Pancreas (tissue), 10 donors: Measurements from ENCODE around the gene ANKS1B. TPM values are rescaled to one million over a fixed set of nuclear protein-coding genes. Genes with fewer than 3 reads are reported as not detected.

Experiments
- ATAC-seq, 4 donors: fragments of 200-7000 bp; cut with Tn5 transposase; one replicate each; pipeline versions ENCODE4 v1.8.0 to v1.9.1; 2020; ENCODE audit warnings: mild to moderate bottlenecking in 4 of 4, moderate library complexity in 4 of 4
- DNase-seq, 6 donors: peaks; one replicate each; pipeline ENCODE4 v3.0.0-alpha.2; 2020
- FAIRE-seq: peaks from 2 replicates; lab custom pipeline; 2012; peaks lifted over from hg19 to GRCh38; lab: Jason Lieb, UNC
- H3K27ac ChIP-seq, 4 donors: fragments of 200-600 bp; sonication (generic); 1 replicate in 3 of 4; 2 replicates in 1 of 4; pipeline versions ENCODE4 v1.5.0 to v1.8.0; 2020
- H3K27me3 ChIP-seq, 4 donors: fragments of 200-600 bp; one replicate each; pipeline ENCODE4 v1.8.0; 2021
- H3K36me3 ChIP-seq, 3 donors: fragments of 200-600 bp; sonication (generic) in 1 of 3; one replicate each; pipeline versions ENCODE4 v1.5.0 to v1.8.0; 2020 to 2021
- H3K4me1 ChIP-seq, 3 donors: fragments of 200-600 bp; one replicate each; pipeline ENCODE4 v1.8.0; 2021
- H3K4me3 ChIP-seq, 4 donors: fragments of 200-600 bp; sonication (generic) in 2 of 4; one replicate each; pipeline versions ENCODE4 v1.5.0 to v1.8.0; 2020 to 2021
- H3K9me3 ChIP-seq, 4 donors: fragments of 200-600 bp; one replicate each; pipeline ENCODE4 v1.8.0; 2021
- whole genome bisulfite sequencing, 2 donors: extraction: QIAGEN DNeasy Blood & Tissue Kit; methylation state at CpG; one replicate each; pipeline ENCODE4 v1.1.7; 2013; 5-methylcytosine and 5-hydroxymethylcytosine counted together
- intact Hi-C, 3 donors: fragments of 100-400 bp; cut with DNase I; formaldehyde crosslinking; loops; one replicate each; pipeline versions ENCODE4 v1.11.1 to v1.14.2; 2022
- polyA plus RNA-seq, 2 donors: library from polyadenylated mRNA; stranded (reverse); fragments of 200-250 nt; gene quantifications; one replicate each; pipeline ENCODE4 v1.2.3, GENCODE V29; 2013
- total RNA-seq, 6 donors: library from RNA; stranded (reverse); fragmentation: NEBNext Ultra II Directional in 4 of 6; extraction: Animal tissue kit (Norgen Biotek cat#: 25700) in 4 of 6; gene quantifications; one replicate each; pipeline versions ENCODE4 v1.2.1 to v1.2.4, GENCODE V29; 2021 to 2023
- TF ChIP-seq, protein P1 (sequence below), 4 donors: fragments of 200-600 bp; sonication (generic) in 3 of 4; IDR thresholded peaks; one replicate each; pipeline versions ENCODE4 v1.5.0 to v1.8.0; 2021; ENCODE audit warnings: antibody characterized with exemption in 4 of 4
- donor health status: healthy with polysubstance abuse.
- donor health status: DM: no; HTN: no; CAD: no; lungs with moderate emphysema.
- donor health status: DM: no; HTN: no; CAD: no.
- donor health status: control.
- donor health status: control.
- donor health status: Bipolar disorder and iron deficiency.
- donor health status: DM: yes; HTN: yes; CAD: no.
- donor health status: DM: no; HTN: no; CAD: no.
- donor health status: DM: no; HTN: no; CAD: no.
- donor health status: DM: yes; HTN: yes; CAD: no.

The ANKS1B gene
- total and polyA plus RNA-seq, 8 donors = 0.49 to 3.2 (median 1.9) TPM

DNA sequence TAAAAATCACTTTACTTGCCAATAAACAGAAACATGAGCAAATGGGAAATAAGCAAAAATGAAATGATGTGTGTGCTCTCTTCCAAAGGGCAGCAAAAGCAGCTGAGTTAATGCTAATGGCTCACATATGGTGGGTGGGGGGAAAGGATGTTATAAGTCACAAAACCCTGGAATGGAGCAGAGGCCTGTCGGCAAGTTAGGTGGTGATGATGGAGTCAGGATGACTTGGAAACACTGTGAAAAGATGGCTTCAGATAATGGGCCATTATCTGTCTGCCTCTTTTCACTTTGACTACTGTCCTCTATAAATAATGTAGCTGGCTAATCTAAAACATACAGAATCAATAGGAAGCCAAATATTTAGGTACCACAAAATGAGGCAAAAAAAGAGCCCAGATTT lies 1111.0 kb downstream of the ANKS1B start:
- no peaks in the 10 kb centered on the region for H3K9me3 ChIP-seq
- H3K27ac ChIP-seq = no peak overlapping the region
- no peaks in the 10 kb centered on the region for H3K4me1 ChIP-seq
- H3K36me3 ChIP-seq = no peaks in the 10 kb centered on the region
- no peaks in the 10 kb centered on the region for H3K27me3 ChIP-seq
- ATAC-seq = no peak
- DNase-seq = no peak
- TF ChIP-seq, protein P1, sequence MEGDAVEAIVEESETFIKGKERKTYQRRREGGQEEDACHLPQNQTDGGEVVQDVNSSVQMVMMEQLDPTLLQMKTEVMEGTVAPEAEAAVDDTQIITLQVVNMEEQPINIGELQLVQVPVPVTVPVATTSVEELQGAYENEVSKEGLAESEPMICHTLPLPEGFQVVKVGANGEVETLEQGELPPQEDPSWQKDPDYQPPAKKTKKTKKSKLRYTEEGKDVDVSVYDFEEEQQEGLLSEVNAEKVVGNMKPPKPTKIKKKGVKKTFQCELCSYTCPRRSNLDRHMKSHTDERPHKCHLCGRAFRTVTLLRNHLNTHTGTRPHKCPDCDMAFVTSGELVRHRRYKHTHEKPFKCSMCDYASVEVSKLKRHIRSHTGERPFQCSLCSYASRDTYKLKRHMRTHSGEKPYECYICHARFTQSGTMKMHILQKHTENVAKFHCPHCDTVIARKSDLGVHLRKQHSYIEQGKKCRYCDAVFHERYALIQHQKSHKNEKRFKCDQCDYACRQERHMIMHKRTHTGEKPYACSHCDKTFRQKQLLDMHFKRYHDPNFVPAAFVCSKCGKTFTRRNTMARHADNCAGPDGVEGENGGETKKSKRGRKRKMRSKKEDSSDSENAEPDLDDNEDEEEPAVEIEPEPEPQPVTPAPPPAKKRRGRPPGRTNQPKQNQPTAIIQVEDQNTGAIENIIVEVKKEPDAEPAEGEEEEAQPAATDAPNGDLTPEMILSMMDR (IDR thresholded peaks at IDR 0.05) = no peak
- 69 to 76% methylated on average over 1 of the region's 1 CpG for WGBS, 2 donors
- no peak for FAIRE-seq
- no peak overlapping the region for H3K4me3 ChIP-seq
- intact Hi-C loops = no loop called here

DNA sequence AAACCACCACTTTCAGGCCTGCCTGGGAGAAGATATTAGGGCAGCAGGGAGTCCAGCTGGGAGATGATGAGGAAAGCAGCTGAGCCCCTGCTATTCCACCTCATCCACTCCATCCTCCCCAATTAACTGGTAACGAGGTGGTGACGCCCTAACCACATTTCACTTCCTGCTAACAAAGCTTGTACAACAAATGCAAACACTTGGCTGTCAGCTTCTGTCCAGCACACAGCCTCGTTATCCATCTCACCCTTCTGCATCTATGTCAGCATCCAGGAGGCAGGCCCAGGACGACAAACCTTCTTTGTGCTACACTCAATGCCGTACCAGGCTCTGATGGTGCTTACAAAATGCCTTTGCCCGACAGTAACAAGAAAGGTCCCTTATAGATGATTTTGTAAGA lies 1114.2 kb downstream of the ANKS1B start:
- no peak for DNase-seq
- H3K4me1 ChIP-seq = no peaks in the 10 kb centered on the region
- H3K27me3 ChIP-seq = no peaks in the 10 kb centered on the region
- WGBS, 2 donors = 57% methylated on average over 6 of the region's 6 CpGs
- no peak for FAIRE-seq
- no peak overlapping the region for H3K27ac ChIP-seq
- no peaks in the 10 kb centered on the region for H3K36me3 ChIP-seq
- intact Hi-C loops = no loop called here
- no peak for ATAC-seq
- TF ChIP-seq, protein P1 (IDR thresholded peaks at IDR 0.05) = no peak
- no peak overlapping the region for H3K4me3 ChIP-seq
- no peaks in the 10 kb centered on the region for H3K9me3 ChIP-seq

DNA sequence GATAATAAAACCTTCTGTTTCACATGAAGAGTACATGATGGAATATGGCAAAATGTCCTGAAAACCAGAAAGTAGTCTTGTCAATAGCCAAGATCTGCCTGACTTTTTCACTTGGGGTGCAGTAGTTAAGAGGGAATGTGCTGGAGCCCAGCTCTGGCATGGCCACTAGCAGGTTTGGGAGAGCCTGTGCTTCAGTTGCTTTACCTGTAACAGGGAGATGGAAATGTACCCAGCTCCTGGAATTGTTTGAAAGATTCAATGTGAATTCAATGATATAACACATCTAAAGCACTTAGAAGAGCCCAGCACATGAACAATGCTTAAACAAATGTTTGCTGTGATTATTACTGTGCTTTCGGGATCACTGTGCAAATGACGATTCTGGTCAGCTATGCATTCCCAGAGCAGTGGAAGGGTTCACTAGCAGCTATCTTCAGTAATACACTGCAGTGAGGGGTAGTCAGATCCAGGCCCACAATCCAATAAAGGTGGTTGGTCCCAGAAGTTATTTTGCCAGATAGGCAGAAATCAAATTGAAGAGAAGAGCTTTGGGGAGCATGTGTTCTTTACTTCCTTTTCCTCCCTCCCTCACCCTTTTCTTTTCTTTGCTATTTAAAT lies 1114.7 kb downstream of the ANKS1B start:
- no peaks in the 10 kb centered on the region for H3K9me3 ChIP-seq
- intact Hi-C loops = no loop called here
- TF ChIP-seq, protein P1 (IDR thresholded peaks at IDR 0.05) = no peak
- H3K4me3 ChIP-seq = no peak overlapping the region
- ATAC-seq (no peak), FAIRE-seq (no peak), DNase-seq (no peak)
- H3K36me3 ChIP-seq = no peaks in the 10 kb centered on the region
- H3K4me1 ChIP-seq = no peaks in the 10 kb centered on the region
- H3K27ac ChIP-seq = no peak overlapping the region
- WGBS, 2 donors = 57 to 80% methylated on average over 2 of the region's 2 CpGs
- H3K27me3 ChIP-seq = no peaks in the 10 kb centered on the region

DNA sequence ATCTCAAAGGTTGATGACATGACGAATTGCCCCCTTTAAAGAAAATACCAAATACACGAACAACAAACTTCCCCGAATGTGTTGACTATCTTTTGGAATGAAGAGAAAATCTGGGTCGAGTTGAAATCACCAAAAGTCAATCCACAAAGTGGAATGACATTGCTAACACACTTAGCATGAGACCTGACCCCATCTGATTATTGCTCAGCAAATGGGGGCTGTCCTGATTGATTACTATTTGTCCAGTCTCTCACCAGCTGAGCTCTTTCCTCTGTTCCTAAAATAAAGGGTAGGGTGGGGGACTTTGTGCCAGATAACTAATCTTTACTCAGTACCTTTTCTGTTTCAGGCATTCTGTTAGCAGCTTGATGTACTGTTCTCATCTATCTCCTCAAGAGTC lies 1116.2 kb downstream of the ANKS1B start:
- no peak for DNase-seq
- 15 to 36% methylated on average over 4 of the region's 4 CpGs for WGBS, 2 donors
- Histone ChIP-seq H3K4me3 (no peak overlapping the region), H3K4me1 (no peaks in the 10 kb centered on the region), H3K9me3 (no peaks in the 10 kb centered on the region), H3K36me3 (no peaks in the 10 kb centered on the region), H3K27ac (no peak overlapping the region), H3K27me3 (no peaks in the 10 kb centered on the region)
- TF ChIP-seq, protein P1 (IDR thresholded peaks at IDR 0.05) = no peak
- FAIRE-seq = no peak
- no peak for ATAC-seq
- intact Hi-C loops = no loop called here

DNA sequence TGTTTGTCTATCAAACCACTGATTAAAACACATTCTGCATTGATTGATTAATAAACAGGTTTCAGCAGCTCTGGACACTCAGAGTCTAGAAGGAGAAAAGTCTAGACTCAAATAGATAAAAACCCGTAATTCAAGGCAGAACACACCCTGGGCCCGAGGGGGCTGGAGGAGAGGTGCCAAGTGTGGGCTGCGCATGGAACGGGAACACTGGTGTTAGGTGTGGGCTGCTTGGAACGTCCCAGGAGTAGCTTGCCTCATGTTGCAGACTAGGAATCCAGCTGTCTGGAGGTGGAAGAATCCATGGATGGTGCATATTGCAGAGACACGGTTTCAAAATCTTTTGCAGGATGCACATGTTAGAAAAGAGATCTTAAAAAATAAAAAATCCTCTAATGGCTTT lies 1116.7 kb downstream of the ANKS1B start:
- Histone ChIP-seq H3K36me3 (no peaks in the 10 kb centered on the region), H3K4me3 (no peak overlapping the region), H3K9me3 (no peaks in the 10 kb centered on the region), H3K27ac (no peak overlapping the region), H3K4me1 (no peaks in the 10 kb centered on the region), H3K27me3 (no peaks in the 10 kb centered on the region)
- intact Hi-C loops = no loop called here
- TF ChIP-seq, protein P1 (IDR thresholded peaks at IDR 0.05) = no peak
- DNase-seq = no peak
- ATAC-seq = no peak
- 37 to 48% methylated on average over 6 of the region's 6 CpGs for WGBS, 2 donors
- FAIRE-seq = no peak
